Gastrocnemius medialis (tissue), 4 donors: ENCODE data around the gene MINDY1.

Experiments used
- POLR2A ChIP-seq, 2 donors: fragments of 450-650 bp; IDR thresholded peaks; one replicate each; pipeline ENCODE4 v1.6.1; 2017; ENCODE audit warnings: antibody characterized with exemption in 2 of 2, mild to moderate bottlenecking in 2 of 2, moderate library complexity in 2 of 2
- TF ChIP-seq, protein P1 (sequence below), 5 experiments: fragments of 450-650 bp in 3 of 5; fragments of 200-600 bp in 2 of 5; sonication (generic) in 2 of 5; IDR thresholded peaks in 4 of 5; conservative IDR thresholded peaks in 1 of 5; 1 replicate in 4 of 5; 2 replicates in 1 of 5; pipeline ENCODE4 v1.5.1; 2016 to 2019; ENCODE audit warnings: antibody characterized with exemption in 5 of 5, mild to moderate bottlenecking in 3 of 5, moderate library complexity in 3 of 5

DNA sequence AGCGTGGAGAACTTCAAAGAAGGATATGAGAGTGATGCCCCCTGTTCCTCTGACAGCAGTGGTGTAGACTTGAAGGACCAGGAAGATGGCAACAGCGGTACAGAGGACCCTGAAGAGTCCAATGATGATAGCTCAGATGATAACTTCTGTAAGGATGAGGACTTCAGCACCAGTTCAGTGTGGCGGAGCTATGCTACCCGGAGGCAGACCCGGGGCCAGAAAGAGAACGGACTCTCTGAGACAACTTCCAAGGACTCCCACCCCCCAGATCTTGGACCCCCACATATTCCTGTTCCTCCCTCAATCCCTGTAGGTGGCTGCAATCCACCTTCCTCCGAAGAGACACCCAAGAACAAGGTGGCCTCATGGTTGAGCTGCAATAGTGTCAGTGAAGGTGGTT is 46.1 kb downstream of the MINDY1 start:
- TF ChIP-seq, protein P1, sequence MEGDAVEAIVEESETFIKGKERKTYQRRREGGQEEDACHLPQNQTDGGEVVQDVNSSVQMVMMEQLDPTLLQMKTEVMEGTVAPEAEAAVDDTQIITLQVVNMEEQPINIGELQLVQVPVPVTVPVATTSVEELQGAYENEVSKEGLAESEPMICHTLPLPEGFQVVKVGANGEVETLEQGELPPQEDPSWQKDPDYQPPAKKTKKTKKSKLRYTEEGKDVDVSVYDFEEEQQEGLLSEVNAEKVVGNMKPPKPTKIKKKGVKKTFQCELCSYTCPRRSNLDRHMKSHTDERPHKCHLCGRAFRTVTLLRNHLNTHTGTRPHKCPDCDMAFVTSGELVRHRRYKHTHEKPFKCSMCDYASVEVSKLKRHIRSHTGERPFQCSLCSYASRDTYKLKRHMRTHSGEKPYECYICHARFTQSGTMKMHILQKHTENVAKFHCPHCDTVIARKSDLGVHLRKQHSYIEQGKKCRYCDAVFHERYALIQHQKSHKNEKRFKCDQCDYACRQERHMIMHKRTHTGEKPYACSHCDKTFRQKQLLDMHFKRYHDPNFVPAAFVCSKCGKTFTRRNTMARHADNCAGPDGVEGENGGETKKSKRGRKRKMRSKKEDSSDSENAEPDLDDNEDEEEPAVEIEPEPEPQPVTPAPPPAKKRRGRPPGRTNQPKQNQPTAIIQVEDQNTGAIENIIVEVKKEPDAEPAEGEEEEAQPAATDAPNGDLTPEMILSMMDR (IDR thresholded peaks at IDR 0.05 in 4 of 5, conservative IDR thresholded peaks at IDR 0.05 in 1 of 5), result no peak
- no peak for TF ChIP-seq POLR2A (IDR thresholded peaks at IDR 0.05)
